HG03066 (cell line): ENCODE data around the gene USB1.
"Not testable (repeated sequence)": the region's sequence is repeated elsewhere in the genome, so short reads cannot be mapped to it uniquely, and the experiment has no call there.

Source experiments
- ATAC-seq: cut with Tn5 transposase; IDR thresholded peaks from one replicate; pipeline ENCODE4 v1.9.1; 2021; ENCODE audit warnings: low read depth; ENCODE audit not compliant: unreplicated experiment

Gene USB1

GRCh38 chr16:57993897-57994296, 7.3 kb upstream of the USB1 start:
- ATAC-seq: no peak

GRCh38 chr16:57994361-57994760, 6.8 kb upstream of the USB1 start:
- ATAC-seq: no peak

GRCh38 chr16:57994778-57995177, 6.4 kb upstream of the USB1 start:
- no peak for ATAC-seq

- no peak for ATAC-seq
These were observed 5.3 kb upstream of the USB1 start for GRCh38 chr16:57995721-57996405.

- ATAC-seq: no peak
These were observed 4.6 kb upstream of the USB1 start for GRCh38 chr16:57996406-57997175.

GRCh38 chr16:57997176-57997527, 4.1 kb upstream of the USB1 start:
- no peak for ATAC-seq

- no peak for ATAC-seq
These were observed 3.5 kb upstream of the USB1 start for GRCh38 chr16:57997528-57998265.

- no peak for ATAC-seq
These were observed 2.7 kb upstream of the USB1 start for GRCh38 chr16:57998486-57998885.

GRCh38 chr16:57998992-57999365, 2.2 kb upstream of the USB1 start:
- no peak for ATAC-seq

GRCh38 chr16:57999366-57999970, 1.7 kb upstream of the USB1 start:
- ATAC-seq: no peak

- peak; percentile 21 for ATAC-seq
These were observed 1.1 kb upstream of the USB1 start, which contains the start of gene ZNF319 for GRCh38 chr16:57999971-58000705. ZNF319 (minus strand) TSS chr16:58000672; CDS start chr16:57998265, 2,407 bp downstream.

GRCh38 chr16:58001781-58002415, 691 bp downstream of the USB1 start:
- no peak for ATAC-seq

GRCh38 chr16:58002416-58002800, 1.2 kb downstream of the USB1 start:
- no peak for ATAC-seq

GRCh38 chr16:58002936-58003335, 1.7 kb downstream of the USB1 start:
- ATAC-seq: no peak

GRCh38 chr16:58004736-58005135, 3.5 kb downstream of the USB1 start:
- ATAC-seq: not testable (repeated sequence)

- ATAC-seq: no peak
These were observed 8.7 kb downstream of the USB1 start for GRCh38 chr16:58009856-58010416.

- ATAC-seq: no peak
These were observed 9.7 kb downstream of the USB1 start for GRCh38 chr16:58010886-58011285.

- no peak for ATAC-seq
These were observed 10.4 kb downstream of the USB1 start for GRCh38 chr16:58011652-58012051.

GRCh38 chr16:58012481-58012880, 11.3 kb downstream of the USB1 start:
- ATAC-seq: no peak
